ENCODE results near the gene MRNIP. TPM values are rescaled to one million over a fixed set of nuclear protein-coding genes. Genes with fewer than 3 reads are reported as not detected.
A peak's percentile ranks its signal among the peaks of the same experiment; 100 is the strongest.

MRNIP gene
- total RNA-seq, 1 experiment from 2014 or later = 31.1 TPM

DNA sequence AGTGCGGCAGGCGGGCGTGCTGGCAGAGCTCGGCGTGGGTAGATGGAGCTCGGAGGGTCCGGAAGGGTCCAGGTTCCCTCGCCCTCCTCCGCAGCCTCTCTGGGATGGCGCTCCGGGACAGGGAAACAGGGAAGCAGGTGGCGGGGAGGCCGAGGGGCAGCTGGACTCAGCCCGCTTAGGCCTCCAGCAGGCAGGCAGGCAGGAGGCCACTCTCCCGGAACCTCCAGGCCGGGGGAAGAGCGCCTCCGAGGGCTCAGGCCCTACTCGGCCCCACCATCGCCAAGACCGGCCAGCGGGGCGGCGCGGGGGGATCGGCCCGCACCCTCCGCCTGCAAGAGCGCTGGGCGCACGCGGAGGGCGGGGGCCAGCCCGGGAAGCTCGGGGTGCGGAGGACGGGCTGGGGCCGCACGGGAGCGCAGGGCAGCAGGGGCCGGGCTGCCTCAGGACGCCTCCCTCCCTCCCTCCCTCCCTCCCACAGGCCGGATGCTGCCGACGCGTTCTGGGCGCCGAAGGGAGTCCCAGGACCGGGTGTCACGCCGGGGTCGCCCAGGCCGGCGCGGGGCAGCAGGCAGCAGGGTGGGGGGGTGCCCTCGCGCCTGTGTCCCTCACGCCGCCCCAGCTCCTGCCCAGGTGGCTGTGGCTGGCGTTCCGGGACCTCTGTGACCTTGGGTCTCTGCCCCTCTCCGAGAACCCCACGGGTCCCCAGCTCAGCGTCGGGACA, 52.9 kb downstream of the MRNIP start:
- peaks cover 28 to 39% of the 10 kb centered on the region in 2 experiments for H3K4me1 Mint-ChIP-seq
- H3K4ac ChIP-seq (ENCODE audit: low read depth, low read length) = no peak overlapping the region
- H2AFZ ChIP-seq (ENCODE audit: low read length) = no peak overlapping the region

More for the DNA sequence above, 52.9 kb downstream of the MRNIP start:
- H4K91ac ChIP-seq (ENCODE audit: insufficient read length, low read depth, low read length) = no peak overlapping the region
- H3K23ac ChIP-seq (ENCODE audit: insufficient read length, low read depth, low read length) = no peak overlapping the region
- Mint-ChIP-seq H3K36me3 (ENCODE audit: insufficient read depth in 1 of 3, low read depth in 3 of 3) (peaks cover 5 to 12% (median 12%) of the 10 kb centered on the region in 3 experiments; a peak in 6 of 7 replicates), H3K4me3 (peak overlapping the region; percentile 78 to 87), H3K9me3 (no peaks in the 10 kb centered on the region; a peak in 1 of 5 replicates), H3K27me3 (ENCODE audit: low read depth) (no peaks in the 10 kb centered on the region), H3K27ac (no peak overlapping the region)
- H2BK12ac ChIP-seq (ENCODE audit: insufficient read length, low read depth, low read length) = no peak overlapping the region
- no peaks in the 10 kb centered on the region for H4K20me1 ChIP-seq (ENCODE audit: control insufficient read depth, insufficient read depth, insufficient read length)
- H3K27me3 ChIP-seq (ENCODE audit: insufficient read depth, low read length) = no peaks in the 10 kb centered on the region
- H3K4me1 ChIP-seq (ENCODE audit: insufficient read depth, low read length) = no peaks in the 10 kb centered on the region
- H3K18ac ChIP-seq (ENCODE audit: insufficient read length, low read depth, low read length) = no peak overlapping the region
- H3K56ac ChIP-seq (ENCODE audit: insufficient read length, low read depth, low read length) = no peak overlapping the region
- peak overlapping the region; percentile 51 for H3K4me2 ChIP-seq (ENCODE audit: insufficient read depth, insufficient read length, low read length)
- H2BK5ac ChIP-seq (ENCODE audit: insufficient read length, low read length) = no peak overlapping the region
- H3K9me3 ChIP-seq (ENCODE audit: control insufficient read depth, low read depth, low read length) = no peaks in the 10 kb centered on the region
- no peak overlapping the region for H2BK15ac ChIP-seq (ENCODE audit: low read depth, low read length)
- no peaks in the 10 kb centered on the region; the same call in 1 of the 2 replicates for H3K79me2 ChIP-seq (ENCODE audit: insufficient read depth, low read length)
- H3K9ac ChIP-seq (ENCODE audit: extremely low read depth, insufficient read length, low read length) = peak overlapping the region; percentile 34
- peak overlapping the region; percentile 71 for H3K14ac ChIP-seq (ENCODE audit: insufficient read depth, low read length)
- H4K8ac ChIP-seq (replicated peaks; ENCODE audit: insufficient read length, low read depth, low read length) = no peak overlapping the region
- H3K79me1 ChIP-seq (ENCODE audit: insufficient read depth, low read depth, low read length, poor library complexity, severe bottlenecking) = peaks cover 5% of the 10 kb centered on the region
- peaks cover 5% of the 10 kb centered on the region for H3K23me2 ChIP-seq (ENCODE audit: insufficient read length, low read depth, low read length, poor library complexity, severe bottlenecking)
- no peak overlapping the region for H4K5ac ChIP-seq (ENCODE audit: insufficient read length, low read depth, low read length)
- no peak overlapping the region for H2BK120ac ChIP-seq (ENCODE audit: low read depth, low read length, poor library complexity, severe bottlenecking)
- no peak overlapping the region for H2AK5ac ChIP-seq (ENCODE audit: insufficient read length, low read length)
- DNase-seq = peak; percentile 34
- no CpG with 5 or more reads among the region's 65 CpGs for WGBS (ENCODE audit: extremely low coverage, insufficient read length, low lambda C conversion rate)
- H2BK20ac ChIP-seq (ENCODE audit: low read depth, low read length, poor library complexity, severe bottlenecking) = no peak overlapping the region
- H3K27ac ChIP-seq (ENCODE audit: insufficient read length, low read depth, low read length) = no peak overlapping the region
- no peak overlapping the region for H3T11ph ChIP-seq (ENCODE audit: low read length)
- TF ChIP-seq, protein P1, sequence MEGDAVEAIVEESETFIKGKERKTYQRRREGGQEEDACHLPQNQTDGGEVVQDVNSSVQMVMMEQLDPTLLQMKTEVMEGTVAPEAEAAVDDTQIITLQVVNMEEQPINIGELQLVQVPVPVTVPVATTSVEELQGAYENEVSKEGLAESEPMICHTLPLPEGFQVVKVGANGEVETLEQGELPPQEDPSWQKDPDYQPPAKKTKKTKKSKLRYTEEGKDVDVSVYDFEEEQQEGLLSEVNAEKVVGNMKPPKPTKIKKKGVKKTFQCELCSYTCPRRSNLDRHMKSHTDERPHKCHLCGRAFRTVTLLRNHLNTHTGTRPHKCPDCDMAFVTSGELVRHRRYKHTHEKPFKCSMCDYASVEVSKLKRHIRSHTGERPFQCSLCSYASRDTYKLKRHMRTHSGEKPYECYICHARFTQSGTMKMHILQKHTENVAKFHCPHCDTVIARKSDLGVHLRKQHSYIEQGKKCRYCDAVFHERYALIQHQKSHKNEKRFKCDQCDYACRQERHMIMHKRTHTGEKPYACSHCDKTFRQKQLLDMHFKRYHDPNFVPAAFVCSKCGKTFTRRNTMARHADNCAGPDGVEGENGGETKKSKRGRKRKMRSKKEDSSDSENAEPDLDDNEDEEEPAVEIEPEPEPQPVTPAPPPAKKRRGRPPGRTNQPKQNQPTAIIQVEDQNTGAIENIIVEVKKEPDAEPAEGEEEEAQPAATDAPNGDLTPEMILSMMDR (conservative IDR thresholded peaks at IDR 0.05) = no peak

Data from H9 (cell line).